Activated naive CD4-positive, alpha-beta T cell treated with Interleukin-2 at 50 U/mL for 16 hours (primary cell): ENCODE results near the gene PLXNA2.

Experiments used
- DNase-seq: peaks from one replicate; pipeline ENCODE4 v3.0.0-alpha.2; 2020

The PLXNA2 gene

DNA sequence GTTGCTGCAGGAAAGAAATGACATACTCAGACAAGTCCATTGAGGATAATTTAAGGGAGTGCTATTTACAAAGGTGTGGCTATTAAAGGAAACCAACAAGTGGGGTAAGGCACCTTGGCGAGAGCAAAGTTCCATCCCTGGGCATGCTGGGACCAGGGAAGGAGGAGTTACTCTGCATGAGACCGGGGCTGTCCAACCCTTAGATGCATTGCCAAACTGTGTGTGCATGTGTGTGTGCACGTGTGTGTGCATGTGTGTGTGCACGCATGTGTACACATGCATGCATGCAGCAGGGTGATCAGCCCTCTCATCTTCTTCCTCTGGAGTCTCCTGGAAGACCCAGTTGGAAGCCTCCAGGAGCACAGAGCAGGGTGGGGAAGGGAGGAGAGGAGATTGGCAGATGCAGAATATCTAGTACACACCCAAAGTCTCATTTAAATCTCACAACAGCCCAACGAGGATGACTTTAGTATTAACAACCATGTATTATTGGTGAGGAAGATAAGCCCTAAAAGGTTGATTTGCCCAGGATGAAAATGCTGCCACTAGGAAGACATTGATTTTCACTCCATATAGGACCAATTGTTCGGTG is 261.0 kb downstream of the PLXNA2 start:
- no peak for DNase-seq

GRCh38 chr1:207981976-207982375 is 262.2 kb downstream of the PLXNA2 start:
- DNase-seq = no peak

DNA sequence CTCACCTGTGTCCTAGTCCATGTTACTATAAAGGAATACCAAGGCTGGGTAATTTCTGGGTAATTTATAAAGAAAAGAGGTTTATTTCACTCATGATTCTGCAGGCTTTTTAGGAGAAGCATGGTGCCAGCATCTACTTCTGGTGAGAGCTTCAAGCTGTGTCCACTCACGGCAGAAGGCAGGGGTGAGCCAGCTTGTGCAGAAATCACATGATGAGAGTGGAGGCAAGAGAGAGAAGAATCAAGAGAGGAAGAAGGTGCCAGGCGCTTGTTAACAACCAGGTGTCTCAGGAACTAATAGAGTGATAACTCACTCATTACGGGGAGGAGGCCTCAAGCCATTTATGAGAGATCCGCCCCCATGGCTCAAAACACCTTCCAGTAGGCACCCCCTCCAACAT is 265.7 kb downstream of the PLXNA2 start:
- no peak for DNase-seq

- no peak for DNase-seq
Measured at GRCh38 chr1:207977876-207978275, 266.3 kb downstream of the PLXNA2 start.

DNA sequence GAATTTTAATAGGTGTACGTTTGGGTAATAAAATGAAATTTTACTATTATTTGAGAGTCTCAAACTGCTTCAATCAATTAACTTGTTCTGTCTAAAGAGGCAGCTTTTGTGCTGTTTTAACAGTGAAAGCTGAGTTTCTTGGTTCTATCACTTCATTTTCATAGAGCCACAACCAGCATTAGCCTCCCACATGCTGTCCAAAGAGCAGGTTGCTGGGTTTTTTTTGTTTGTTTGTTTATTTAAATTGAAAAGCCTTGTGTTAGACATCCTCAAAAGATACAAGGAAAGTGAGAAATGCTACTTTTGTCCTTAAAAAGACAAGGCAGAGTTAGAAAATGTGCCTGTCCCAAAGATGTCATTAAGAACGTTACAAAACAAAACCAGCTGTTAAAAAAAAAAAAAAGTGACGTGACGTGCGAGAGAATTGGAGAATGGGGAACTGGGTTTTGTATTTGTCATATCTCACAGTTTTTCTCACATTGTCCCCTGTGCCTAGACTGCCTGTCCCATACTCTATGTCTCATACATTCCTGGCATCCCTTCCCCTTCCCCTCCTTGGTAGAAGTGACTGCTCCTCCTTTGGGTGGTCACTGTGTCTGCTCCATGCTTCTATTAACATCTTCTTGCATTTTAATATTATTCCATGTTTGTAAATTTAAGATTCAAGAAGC is 270.2 kb downstream of the PLXNA2 start:
- no peak for DNase-seq

- no peak for DNase-seq
Measured at GRCh38 chr1:207972337-207972736, 271.8 kb downstream of the PLXNA2 start.
